Transverse colon (tissue), 4 donors: Measurements from ENCODE around the gene RUNX3.

Source experiments
- CTCF ChIP-seq, 5 experiments: fragments of 200-600 bp in 3 of 5; fragments of 450-650 bp in 2 of 5; sonication (generic) in 3 of 5; IDR thresholded peaks; 1 replicate in 2 of 5; 2 replicates in 3 of 5; pipeline ENCODE4 v1.5.1; 2016 to 2017; ENCODE audit warnings: antibody characterized with exemption in 5 of 5, inconsistent platforms in 3 of 5, mild to moderate bottlenecking in 2 of 5, moderate library complexity in 1 of 5
- POLR2A ChIP-seq: fragments of 450-650 bp; IDR thresholded peaks from one replicate; pipeline ENCODE4 v1.6.1; 2016; ENCODE audit warnings: antibody characterized with exemption, mild to moderate bottlenecking, moderate library complexity
- POLR2AphosphoS5 ChIP-seq, 3 donors: sonication (generic); formaldehyde crosslinking; IDR thresholded peaks; one replicate each; pipeline ENCODE4 v1.6.1; 2016; ENCODE audit warnings: antibody characterized with exemption in 3 of 3

- TF ChIP-seq POLR2AphosphoS5 (IDR thresholded peaks at IDR 0.05) (no peak), CTCF (IDR thresholded peaks at IDR 0.05) (no peak), POLR2A (no peak)
Measured at GRCh38 chr1:24938276-24938675, 8.2 kb upstream of the RUNX3 start.
